NCI-H510A (cell line): Measurements from ENCODE around the gene TNIP3.
"Not testable (repeated sequence)": the region's sequence is repeated elsewhere in the genome, so short reads cannot be mapped to it uniquely, and the experiment has no call there.

Source experiments
- DNase-seq: peaks from one replicate; lab custom pipeline; 2025; lab: John Stamatoyannopoulos, UW

The TNIP3 gene

GRCh38 chr4:121177246-121178137, 13.4 kb upstream of the TNIP3 start:
- no peak for DNase-seq

GRCh38 chr4:121176082-121176934, 12.2 kb upstream of the TNIP3 start:
- DNase-seq: no peak

- DNase-seq: not testable (repeated sequence)
Measured at GRCh38 chr4:121171477-121171876, 7.4 kb upstream of the TNIP3 start.

- DNase-seq: no peak
Measured at GRCh38 chr4:121168446-121169281, 4.5 kb upstream of the TNIP3 start.

- no peak for DNase-seq
Measured at GRCh38 chr4:121166976-121167375, 2.9 kb upstream of the TNIP3 start.

- DNase-seq: no peak
Measured at GRCh38 chr4:121165206-121165605, 1.1 kb upstream of the TNIP3 start.

- no peak for DNase-seq
Measured at GRCh38 chr4:121156822-121157769, 7.0 kb downstream of the TNIP3 start.

- no peak for DNase-seq
Measured at GRCh38 chr4:121155893-121156292, 8.2 kb downstream of the TNIP3 start.

- no peak for DNase-seq
Measured at GRCh38 chr4:121154103-121154515, 10.0 kb downstream of the TNIP3 start.

- DNase-seq: no peak
Measured at GRCh38 chr4:121151942-121152341, 12.2 kb downstream of the TNIP3 start.

GRCh38 chr4:121150486-121150885, 13.6 kb downstream of the TNIP3 start:
- no peak for DNase-seq

- DNase-seq: no peak
Measured at GRCh38 chr4:121150003-121150402, 14.1 kb downstream of the TNIP3 start.

- no peak for DNase-seq
Measured at GRCh38 chr4:121148621-121149020, 15.5 kb downstream of the TNIP3 start.

- no peak for DNase-seq
Measured at GRCh38 chr4:121148000-121148399, 16.1 kb downstream of the TNIP3 start.

GRCh38 chr4:121146530-121146929, 17.6 kb downstream of the TNIP3 start:
- no peak for DNase-seq

GRCh38 chr4:121145430-121145829, 18.7 kb downstream of the TNIP3 start:
- no peak for DNase-seq

- no peak for DNase-seq
Measured at GRCh38 chr4:121144021-121144420, 20.1 kb downstream of the TNIP3 start.

GRCh38 chr4:121143131-121143530, 21.0 kb downstream of the TNIP3 start:
- no peak for DNase-seq

- no peak for DNase-seq
Measured at GRCh38 chr4:121140716-121141460, 23.2 kb downstream of the TNIP3 start.
